GM20000 (cell line): ENCODE measurements around the gene SETD6.
A peak's percentile ranks its signal among the peaks of the same experiment; 100 is the strongest.

Experiments used
- DNase-seq: peaks from one replicate; pipeline ENCODE4 v3.0.0; 2012; ENCODE audit warnings: low spot score
- CTCF ChIP-seq: IDR thresholded peaks from 2 replicates; pipeline ENCODE4 v1.5.1; 2012; ENCODE audit warnings: mild to moderate bottlenecking, control low read depth; ENCODE audit errors: extremely low read depth, missing control alignments

Gene SETD6

GRCh38 chr16:58518083-58518979 is 3.0 kb downstream of the SETD6 start:
- no peak for TF ChIP-seq CTCF
- DNase-seq, result peak; percentile 63

DNA sequence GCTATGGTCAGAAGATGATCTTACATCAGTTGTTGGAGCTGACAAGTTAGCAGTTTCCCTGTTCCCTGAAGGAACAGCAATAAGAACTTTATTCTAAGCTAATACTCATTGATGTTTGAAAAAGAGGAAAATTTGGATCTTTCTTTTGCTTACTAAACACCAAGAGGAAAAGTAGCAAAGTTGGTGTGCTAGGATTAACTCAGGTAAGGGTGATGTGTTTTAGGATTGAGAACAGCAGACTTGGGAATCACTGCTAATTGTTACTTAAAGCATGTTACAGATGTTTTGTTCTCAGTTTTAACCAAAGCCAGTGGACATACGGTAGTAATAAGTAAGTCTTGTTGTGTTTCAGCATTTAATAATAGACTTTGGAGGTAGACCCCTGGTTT is 3.7 kb downstream of the SETD6 start:
- DNase-seq, result no peak
- TF ChIP-seq CTCF, result no peak

DNA sequence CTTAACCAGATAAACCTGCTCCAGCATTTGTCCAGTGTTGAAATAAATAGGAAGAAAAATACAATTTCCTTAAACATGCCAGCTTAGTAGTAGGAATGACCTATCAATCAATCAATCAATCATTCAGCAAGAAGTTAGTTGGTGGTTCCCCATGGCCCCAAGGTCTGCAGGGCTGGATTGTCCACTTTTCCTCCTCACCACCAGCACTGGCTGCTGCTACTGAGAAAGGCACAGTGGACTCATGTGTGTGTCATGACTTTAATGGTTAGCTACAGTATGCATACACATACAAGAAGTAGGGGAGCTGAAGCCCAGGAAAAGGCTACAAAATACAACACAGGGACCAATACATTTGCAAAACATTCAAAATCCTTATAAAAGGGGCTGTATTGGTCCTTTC is 4.4 kb downstream of the SETD6 start:
- DNase-seq, result no peak
- TF ChIP-seq CTCF, result no peak

DNA sequence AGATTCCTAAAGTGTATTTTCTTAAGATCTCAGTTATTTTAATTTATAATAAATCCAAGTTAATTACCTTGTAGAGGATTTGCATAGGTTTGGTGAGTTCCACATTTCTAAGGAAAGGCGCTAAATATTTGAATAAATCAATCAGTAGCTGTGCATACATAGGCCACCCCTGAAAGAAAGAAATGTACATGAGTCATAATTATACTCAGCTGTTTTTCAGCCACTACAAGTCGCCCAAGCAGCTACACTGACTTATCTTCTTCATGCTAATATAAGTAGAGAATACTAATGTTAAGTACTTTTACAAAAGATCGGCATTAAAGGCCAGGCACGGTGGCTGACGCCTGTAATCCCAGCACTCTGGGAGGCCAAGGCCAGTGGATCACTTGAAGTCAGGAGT is 14.9 kb downstream of the SETD6 start:
- no peak for TF ChIP-seq CTCF
- DNase-seq, result no peak

DNA sequence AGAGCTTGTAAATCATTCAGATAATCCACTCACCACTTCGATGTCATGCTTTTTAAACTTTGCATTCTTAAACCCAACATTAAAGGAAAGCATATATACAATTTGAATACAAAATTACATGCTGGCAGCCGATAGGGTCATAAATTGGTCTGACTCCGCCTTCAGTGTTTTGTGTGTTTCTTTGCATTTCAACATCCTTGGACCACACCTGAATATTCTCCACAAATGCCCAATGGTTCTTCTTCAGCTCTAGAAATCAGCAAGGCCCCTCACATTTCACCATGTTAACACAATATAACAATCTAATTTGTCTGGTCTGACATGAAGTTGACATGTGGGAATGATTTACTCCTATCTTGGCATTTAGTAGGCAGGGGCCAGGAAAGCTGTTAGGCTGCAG is 17.1 kb downstream of the SETD6 start:
- TF ChIP-seq CTCF, result no peak

GRCh38 chr16:58533751-58534470 is 18.6 kb downstream of the SETD6 start:
- DNase-seq, result no peak
- no peak for TF ChIP-seq CTCF

More for the DNA sequence above, 17.1 kb downstream of the SETD6 start:
- no peak for DNase-seq

DNA sequence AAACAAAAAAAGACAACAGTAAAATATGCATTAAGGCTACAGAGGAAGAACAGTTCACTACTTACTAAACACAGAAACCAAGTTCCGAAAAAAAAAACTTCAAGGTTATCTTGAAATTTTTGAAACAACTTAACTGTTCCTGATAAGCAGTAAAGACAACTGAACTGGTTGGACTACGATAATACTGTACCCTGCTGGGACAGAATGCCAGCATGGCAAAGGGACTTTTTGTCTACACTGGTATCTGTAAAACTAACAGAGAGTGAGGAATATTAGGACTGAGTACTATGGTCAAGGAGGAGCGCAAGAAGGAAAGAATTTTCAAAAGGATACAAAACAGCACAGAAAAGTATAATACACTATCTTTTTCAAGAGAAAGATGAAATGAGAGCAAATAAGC is 19.8 kb downstream of the SETD6 start:
- no peak for TF ChIP-seq CTCF
- DNase-seq, result no peak
